ENCODE measurements around the gene VPS37B.

DNA sequence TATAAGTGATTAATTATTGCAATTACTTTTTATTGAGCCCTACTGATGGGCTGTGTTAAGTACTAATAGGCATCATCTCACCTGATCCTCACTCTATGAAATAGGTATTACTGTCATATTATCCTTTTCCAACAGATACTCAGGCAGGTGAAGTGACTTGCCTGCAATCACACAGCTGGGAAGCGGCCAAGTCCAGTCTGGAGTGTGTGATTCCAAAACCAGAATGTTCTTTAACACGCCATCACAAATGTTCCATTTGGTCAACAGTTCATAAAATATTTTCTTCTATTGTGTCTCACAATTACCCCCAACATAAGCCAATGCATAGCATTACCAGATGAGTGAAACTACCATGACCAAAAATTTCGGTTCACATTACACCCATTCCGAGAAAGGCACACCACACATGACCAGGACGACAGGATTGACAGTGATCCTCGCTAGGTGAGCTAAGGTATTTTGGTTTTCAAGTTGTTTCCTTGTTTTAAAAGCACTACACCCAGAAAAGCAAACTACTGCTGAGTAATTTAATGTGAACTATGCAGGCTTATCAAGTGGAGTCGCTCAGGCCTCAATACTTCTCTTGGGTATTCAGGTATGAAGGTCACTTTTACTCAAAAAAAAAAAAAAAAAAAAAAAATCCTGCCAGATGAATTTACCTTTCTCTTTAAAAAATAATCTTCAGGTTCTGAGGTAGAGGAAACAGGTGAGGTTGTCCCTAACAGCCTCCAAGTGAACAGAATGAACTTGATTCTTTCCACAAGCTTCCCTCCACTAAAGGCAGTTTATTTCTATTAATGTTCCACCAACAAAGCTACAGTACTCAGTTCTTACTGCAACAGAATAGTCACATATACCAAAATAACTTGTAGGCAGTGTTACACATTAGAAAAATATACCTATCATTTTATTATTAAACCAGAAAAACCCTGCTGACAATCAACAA lies 2.4 kb downstream of the VPS37B start:
- TF ChIP-seq, protein P1, sequence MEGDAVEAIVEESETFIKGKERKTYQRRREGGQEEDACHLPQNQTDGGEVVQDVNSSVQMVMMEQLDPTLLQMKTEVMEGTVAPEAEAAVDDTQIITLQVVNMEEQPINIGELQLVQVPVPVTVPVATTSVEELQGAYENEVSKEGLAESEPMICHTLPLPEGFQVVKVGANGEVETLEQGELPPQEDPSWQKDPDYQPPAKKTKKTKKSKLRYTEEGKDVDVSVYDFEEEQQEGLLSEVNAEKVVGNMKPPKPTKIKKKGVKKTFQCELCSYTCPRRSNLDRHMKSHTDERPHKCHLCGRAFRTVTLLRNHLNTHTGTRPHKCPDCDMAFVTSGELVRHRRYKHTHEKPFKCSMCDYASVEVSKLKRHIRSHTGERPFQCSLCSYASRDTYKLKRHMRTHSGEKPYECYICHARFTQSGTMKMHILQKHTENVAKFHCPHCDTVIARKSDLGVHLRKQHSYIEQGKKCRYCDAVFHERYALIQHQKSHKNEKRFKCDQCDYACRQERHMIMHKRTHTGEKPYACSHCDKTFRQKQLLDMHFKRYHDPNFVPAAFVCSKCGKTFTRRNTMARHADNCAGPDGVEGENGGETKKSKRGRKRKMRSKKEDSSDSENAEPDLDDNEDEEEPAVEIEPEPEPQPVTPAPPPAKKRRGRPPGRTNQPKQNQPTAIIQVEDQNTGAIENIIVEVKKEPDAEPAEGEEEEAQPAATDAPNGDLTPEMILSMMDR (IDR thresholded peaks at IDR 0.05): no peak
- TF ChIP-seq POLR2A (IDR thresholded peaks at IDR 0.05): no peak

Data from right lobe of liver (tissue), 4 donors.